HG02970 (cell line): ENCODE data around the gene ZNF276.
"Not testable (repeated sequence)": the region's sequence is repeated elsewhere in the genome, so short reads cannot be mapped to it uniquely, and the experiment has no call there.

ENCODE experiments used
- ATAC-seq: cut with Tn5 transposase; IDR thresholded peaks from one replicate; pipeline ENCODE4 v1.9.1; 2021; ENCODE audit warnings: mild to moderate bottlenecking, moderate library complexity, moderate number of reproducible peaks; ENCODE audit not compliant: unreplicated experiment, low FRiP score

ZNF276 gene

DNA sequence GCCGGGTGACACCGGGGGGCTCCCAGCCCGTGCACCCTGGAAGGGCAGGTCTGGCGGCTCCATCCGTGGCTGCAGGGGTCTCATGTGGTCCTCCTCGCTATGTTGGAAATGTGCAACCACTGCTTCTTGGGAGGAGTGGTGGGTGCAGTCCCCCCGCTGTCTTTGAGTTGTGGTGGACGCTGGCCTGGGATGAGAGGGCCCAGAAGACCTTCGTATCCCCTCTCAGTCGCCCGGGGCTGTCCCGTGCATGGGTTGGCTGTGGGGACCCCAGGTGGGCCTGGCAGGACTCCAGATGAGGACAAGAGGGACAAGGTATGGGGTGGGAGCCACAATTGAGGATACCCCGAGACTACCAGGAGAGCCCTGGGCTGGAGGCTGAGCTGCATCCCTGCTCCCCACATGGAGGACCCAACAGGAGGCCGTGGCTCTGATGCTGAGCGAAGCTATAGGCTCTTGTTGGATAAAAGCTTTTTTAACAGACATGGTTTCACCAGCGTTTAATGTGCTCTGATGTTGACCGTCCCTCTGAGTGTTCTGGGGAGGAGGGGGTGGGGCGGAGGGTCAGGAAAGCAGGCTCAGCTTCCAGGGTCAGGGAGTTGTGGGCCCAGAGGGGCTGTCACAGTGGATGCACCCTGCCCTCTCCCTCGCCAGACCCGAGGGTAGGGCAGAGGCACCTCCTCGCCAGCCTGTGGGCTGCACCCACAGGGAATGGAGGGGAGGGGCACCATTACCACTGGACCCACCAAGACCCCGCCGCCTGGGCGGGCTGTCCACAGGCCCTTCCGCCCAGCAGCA is 25.3 kb upstream of the ZNF276 start:
- no peak for ATAC-seq

DNA sequence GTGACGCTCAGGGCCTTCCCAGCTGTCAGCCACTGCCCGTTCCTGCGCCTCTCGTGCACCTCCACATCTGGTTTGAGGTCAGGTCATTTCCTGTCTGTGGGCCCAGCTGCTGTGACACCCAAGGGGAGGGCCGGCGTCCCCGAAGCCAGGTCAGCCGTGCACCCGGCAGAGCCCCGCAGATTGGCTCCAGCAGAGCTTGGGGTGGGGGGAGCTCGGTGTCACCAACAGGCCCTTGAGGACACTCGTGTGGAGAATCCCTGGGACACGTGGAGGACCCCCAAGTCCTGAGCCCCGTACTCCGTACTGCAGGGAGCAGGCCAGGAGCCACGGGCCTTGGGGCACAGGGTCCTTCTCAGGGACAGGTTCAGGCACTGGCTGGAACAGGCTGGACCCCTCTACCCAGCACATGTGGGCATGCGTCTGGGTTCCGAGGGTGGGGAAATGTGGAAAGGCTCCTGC is 24.6 kb upstream of the ZNF276 start:
- no peak for ATAC-seq

GRCh38 chr16:89697161-89697615 is 24.1 kb upstream of the ZNF276 start:
- ATAC-seq, result no peak

DNA sequence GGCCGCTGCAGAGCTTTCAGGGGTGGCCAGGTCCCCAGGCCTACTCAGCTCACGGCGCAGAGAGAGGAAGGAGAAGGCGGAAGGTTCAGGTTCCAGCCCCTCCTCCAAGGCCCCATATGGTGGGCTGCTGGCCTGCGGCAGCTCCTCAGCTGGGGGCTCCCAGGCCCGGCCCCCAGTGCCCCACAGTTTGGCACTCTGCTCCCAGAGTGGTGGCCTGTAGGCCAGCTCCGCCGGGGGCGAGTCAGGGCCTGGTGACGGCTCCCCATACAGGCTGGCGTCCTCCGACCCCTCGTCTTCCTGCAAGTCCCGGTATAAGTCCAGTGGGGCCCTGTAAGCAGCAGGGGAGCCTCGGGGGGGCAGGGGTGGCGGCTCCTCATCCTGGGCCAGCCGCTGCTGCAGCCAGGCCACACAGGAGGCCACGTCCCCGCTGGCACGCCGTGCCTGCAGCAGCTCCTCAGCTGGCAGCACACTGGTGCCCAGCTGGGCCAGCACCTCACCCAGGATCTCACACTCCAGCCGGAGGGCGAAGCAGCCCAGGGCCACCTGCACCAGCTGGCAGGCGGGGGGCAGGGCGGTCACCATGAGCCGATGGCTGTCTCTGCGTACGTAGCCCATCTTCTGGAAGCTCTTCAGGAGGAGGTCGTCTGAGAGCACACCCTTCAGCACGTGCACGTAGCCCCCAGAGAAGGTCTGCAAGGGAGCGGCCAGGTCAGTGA is 23.6 kb upstream of the ZNF276 start:
- no peak for ATAC-seq

DNA sequence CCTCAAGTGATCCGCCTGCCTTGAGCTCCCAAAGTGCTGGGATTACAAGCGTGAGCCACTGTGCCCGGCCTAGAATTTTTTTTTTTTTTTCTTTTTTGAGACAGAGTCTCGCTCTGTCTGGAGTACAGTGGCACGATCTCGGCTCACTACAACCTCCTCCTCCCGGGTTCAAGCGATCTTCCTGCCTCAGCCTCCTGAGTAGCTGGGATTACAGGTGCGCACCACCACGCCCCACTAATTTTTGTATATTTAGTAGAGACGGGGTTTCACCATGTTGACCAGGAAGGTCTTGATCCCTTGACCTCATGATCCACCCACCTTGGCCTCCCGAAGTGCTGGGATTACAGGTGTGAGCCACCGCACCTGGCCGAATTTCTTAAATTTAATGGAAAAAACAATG is 22.6 kb upstream of the ZNF276 start:
- ATAC-seq, result not testable (repeated sequence)

DNA sequence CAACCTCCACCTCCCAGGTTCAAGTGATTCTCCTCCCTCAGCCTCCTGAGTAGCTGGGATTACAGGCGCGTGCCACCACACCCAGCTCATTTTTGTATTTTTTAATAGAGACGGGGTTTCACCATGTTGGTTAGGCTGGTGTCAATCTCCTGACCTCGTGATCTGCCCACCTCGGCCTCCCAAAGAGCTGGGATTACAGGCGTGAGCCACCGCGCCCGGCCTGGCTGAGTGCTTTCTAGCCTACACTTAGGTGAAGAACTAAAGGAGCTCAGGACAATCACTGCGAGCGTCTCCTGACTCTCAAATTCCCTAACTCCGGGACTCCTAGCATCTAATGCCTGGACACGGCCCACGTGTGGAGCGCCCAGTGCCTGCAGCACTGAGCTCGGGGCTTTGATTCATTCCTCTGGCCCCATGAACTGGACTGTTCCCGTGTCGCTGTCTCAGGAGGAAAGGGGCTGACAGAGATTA is 21.7 kb upstream of the ZNF276 start:
- ATAC-seq, result not testable (repeated sequence)

DNA sequence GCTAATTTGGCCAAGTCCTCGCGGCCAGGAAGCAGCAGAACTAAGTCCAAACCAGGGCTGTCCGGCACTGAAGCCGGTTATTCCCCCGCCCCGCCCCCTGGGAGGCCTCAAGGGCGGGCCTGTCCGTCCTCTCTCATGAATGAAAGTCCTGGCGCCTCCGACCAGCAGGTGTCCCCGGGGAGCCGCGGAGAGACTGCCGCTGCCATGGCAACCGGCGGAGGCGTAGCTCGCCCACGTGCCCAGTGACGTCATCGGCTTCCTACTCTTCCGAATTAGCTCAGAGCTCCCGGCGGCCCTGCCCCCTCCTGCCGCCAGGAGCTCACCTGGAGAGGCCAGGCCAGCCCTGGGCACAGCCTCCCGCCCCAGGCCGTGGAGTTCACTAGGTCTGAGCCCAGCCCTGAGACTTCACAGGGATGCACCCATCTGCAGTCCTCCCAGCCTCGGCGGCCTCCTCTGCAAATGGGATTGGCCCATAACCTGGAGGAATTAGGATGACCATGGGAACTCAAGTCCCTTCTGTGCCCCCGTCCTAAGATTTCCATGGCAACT is 21.2 kb upstream of the ZNF276 start:
- ATAC-seq, result peak; percentile 44

DNA sequence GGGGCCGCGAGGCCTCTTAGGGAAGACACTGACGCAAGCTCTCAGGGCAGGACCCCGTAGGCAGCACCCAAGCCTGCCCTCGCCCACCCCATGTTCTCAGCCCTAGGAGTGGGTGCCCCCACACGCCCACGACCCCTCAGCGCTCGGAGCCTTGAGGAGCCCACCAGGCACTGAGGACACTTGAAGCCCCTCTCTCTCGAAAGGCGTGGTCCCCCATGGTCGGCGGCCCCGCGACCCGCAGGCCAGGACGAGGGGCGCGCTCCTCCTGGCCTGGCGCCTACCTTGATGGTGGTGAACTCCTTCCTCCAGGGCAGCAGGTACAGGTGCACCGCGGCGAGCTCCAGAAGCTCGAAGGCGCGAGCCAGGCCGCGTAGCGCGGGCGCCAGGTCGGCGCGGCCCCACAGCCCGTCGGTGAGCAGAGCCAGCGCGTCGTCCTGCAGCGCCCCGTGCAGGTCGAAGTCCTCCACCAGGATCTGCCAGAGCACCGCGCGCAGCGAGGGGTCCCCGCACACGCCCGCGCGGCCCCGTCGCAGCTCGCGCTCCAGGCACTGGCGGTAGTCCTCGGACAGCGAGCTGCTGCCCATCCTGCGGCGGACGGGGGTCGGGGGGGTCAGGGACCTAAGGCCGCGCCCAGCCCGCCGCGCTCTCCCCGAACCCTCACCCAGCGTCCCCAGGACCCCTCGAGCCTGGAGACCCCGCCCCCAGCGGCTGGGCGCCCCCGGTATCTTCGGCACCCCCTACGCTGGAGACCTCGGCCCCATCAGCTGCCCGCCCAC is 20.5 kb upstream of the ZNF276 start:
- ATAC-seq, result no peak

DNA sequence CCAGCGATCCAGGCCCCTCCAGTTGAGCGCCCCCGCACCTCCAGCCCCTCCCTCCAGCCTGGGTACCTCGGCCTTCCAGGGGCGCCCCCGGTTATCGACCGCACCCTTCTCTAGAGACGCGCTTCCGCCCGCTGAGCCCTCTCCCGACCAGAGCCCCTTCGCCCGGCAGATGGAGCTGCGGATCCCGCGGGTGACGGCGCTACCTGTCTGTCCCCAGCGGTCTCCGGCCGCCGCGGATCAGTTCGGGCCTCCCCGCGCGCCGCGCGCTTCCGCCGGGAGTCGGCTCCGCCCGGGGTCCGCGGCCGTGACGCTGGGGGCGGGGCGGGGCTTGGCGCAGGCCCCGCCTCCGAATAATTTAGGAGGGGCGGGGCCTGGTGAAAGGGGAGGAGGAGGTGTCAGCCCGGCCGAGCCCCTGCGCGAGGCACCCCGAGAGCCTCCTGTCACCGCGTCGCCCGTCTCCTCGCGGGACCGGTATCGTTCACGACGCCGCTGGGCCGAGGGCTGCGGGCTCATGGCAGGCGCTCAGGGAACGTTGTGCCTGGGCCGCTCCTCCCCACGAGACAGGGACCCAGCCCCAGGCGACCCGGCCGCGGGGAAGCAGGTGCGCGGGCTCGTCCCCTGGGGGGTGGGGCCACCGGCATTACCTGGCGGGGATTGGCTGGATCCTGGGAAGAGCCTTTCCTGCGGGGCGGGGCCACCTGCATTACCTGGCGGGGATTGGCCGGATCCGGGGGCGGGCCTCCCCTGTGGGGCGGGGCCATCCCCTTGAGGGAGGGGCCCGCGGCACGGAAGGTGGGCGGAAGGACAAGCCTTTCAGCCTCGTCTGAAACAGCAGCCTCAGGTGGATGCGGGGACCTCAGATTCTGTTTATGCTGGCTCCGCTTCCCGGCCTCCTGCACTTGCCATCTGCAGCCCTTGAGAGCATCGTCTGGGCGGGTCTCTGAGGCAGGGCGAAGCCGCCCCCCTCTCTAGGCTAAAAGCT is 19.6 kb upstream of the ZNF276 start, which contains the start of gene SPATA2L:
Gene SPATA2L, minus strand, starts transcription at position 281 of the 982 bp plus-strand sequence. CDS start 473 bp downstream, outside the sequence.
- peak; percentile 63 for ATAC-seq

- ATAC-seq, result no peak
Observed at GRCh38 chr16:89704281-89704680, 17.1 kb upstream of the ZNF276 start.

DNA sequence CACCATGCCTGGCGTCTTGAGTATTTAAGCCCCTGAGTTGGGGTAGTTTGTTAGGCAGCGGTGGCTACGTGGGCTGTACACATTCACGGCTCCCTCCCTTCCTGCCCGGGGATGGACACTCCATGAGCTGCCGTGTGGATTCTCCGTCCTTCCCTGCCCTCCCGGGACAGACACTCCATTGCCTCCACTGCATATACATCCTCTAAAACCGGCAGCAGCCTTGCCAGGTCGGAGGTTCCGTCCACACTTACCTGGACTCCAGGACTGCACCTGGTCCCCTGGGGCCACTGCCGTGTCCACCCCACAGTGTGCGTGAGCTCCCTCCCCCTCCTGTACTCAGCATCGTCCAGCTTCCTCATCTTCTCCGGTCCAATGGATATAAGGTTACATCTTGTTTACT is 16.3 kb upstream of the ZNF276 start:
- ATAC-seq, result no peak

DNA sequence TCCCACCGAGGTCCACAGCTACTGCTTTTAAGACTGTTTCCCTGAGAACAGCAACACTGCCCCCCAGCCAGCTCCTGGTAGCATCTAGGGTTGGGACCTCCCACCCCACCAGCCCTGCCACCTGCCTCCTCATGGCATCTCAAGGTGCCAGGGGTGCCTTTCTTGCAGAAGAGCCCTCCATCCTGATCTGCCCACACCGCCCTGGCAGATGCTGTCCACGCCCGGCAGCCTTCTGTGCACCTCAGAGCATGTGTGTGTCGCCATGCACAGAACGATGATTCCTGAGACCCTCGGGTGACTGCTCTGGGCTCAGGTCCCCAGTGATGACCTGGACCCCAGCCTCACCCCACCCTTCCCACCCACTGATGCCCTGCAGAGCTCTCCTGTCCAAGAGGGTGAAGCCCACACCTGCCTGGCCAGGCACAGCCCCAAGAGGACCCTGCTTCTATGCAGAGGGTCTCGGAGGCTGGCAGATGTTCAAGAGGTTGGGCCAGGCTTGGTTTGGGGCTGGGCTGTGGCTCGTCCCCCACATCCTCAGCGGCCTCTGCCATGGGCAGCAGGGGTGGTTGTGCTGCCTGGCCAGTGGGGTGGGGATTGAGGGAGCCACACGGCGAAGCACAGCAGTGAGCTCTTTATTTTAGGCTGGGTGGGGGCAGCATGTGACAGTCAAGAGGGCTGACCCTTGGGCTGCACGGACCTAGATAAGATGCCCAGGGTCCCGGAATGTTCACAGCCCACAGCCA is 14.6 kb upstream of the ZNF276 start:
- no peak for ATAC-seq

- no peak for ATAC-seq
Observed at GRCh38 chr16:89707695-89708094, 13.6 kb upstream of the ZNF276 start.

GRCh38 chr16:89708481-89708931 is 12.8 kb upstream of the ZNF276 start:
- no peak for ATAC-seq

- ATAC-seq, result no peak
Observed at GRCh38 chr16:89709166-89709565, 12.2 kb upstream of the ZNF276 start.

GRCh38 chr16:89709716-89710432 is 11.5 kb upstream of the ZNF276 start:
- no peak for ATAC-seq

GRCh38 chr16:89710709-89711564 is 10.4 kb upstream of the ZNF276 start:
- no peak for ATAC-seq
